GM12878 (cell line): ENCODE measurements around the gene ADD2. TPM values are rescaled to one million over a fixed set of nuclear protein-coding genes. Genes with fewer than 3 reads are reported as not detected.

Source experiments
- ATAC-seq: fragments of 200-7000 bp; cut with Tn5 transposase; 3 replicates; pipeline ENCODE4 v1.9.1; 2020; ENCODE audit warnings: mild to moderate bottlenecking, moderate library complexity
- BruUV-seq: library from RNA; stranded (reverse); fragments of 400-500 nt; replicated peaks from 2 replicates; lab custom pipeline; 2021; lab: Mats Ljungman, UMichigan
- CTCF ChIA-PET: fragments of 300-600 bp; sonication (Branson Sonifier 250); formaldehyde crosslinking; extraction: SDS; loops from one replicate; lab custom pipeline; 2021; ENCODE audit warnings: inconsistent platforms; lab: Yijun Ruan, JAX
- POLR2A ChIA-PET: fragments of 350-600 bp; formaldehyde crosslinking; extraction: SDS; loops from one replicate; lab custom pipeline; 2021; ENCODE audit warnings: inconsistent platforms; lab: Charles Lee
- RAD21 ChIA-PET: fragments of 300-600 bp; sonication (Branson Sonifier 250); formaldehyde crosslinking; loops from one replicate; lab custom pipeline; 2023; ENCODE audit warnings: antibody characterized with exemption; ENCODE audit not compliant: unreplicated experiment; lab: Charles Lee
- SMC1A ChIA-PET: fragments of 300-600 bp; sonication (Branson Sonifier 250); formaldehyde crosslinking; loops from one replicate; lab custom pipeline; 2023; ENCODE audit not compliant: unreplicated experiment, uncharacterized antibody; lab: Charles Lee
- DNase-seq: peaks from one replicate; pipeline ENCODE4 v3.0.0-alpha.2; 2011; ENCODE audit warnings: low read depth, low spot score
- FAIRE-seq: peaks from 3 replicates; lab custom pipeline; 2011; peaks lifted over from hg19 to GRCh38; lab: Jason Lieb, UNC
- H2AFZ ChIP-seq: 2 replicates; pipeline ENCODE4 v1.6.0; 2011; ENCODE audit warnings: low read depth, low read length, control low read depth; ENCODE audit not compliant: control insufficient read depth
- H3K27ac ChIP-seq: 2 replicates; pipeline ENCODE4 v1.5.1; 2011; ENCODE audit warnings: control low read depth; ENCODE audit not compliant: control insufficient read depth, insufficient read depth
- H3K27me3 ChIP-seq, 2 experiments: replicated peaks in 1 of 2; 2 replicates each; pipeline versions ENCODE4 v1.6.0 to v1.6.1; 2011; ENCODE audit warnings: low read length in 1 of 2; ENCODE audit not compliant: control insufficient read depth in 2 of 2, insufficient read depth in 2 of 2
- H3K36me3 ChIP-seq, 2 experiments: 2 replicates each; pipeline ENCODE4 v1.5.1; 2011; ENCODE audit warnings: low read length in 1 of 2; ENCODE audit not compliant: control insufficient read depth in 2 of 2, insufficient read depth in 2 of 2
- H3K4me1 ChIP-seq: 2 replicates; pipeline ENCODE4 v1.6.1; 2011; ENCODE audit warnings: mild to moderate bottlenecking, low read length, moderate library complexity, mixed read lengths; ENCODE audit not compliant: control insufficient read depth, insufficient read depth
- H3K4me2 ChIP-seq: 2 replicates; pipeline ENCODE4 v1.6.0; 2011; ENCODE audit warnings: control low read depth; ENCODE audit not compliant: control insufficient read depth, insufficient read depth
- H3K4me3 ChIP-seq: fragments of 200-600 bp; sonication (generic); 2 replicates; pipeline ENCODE4 v1.5.1; 2016
- H3K79me2 ChIP-seq: 2 replicates; pipeline ENCODE4 v1.6.0; 2011; ENCODE audit warnings: low read length; ENCODE audit not compliant: control insufficient read depth, insufficient read depth
- H3K9ac ChIP-seq: 2 replicates; pipeline ENCODE4 v1.8.0; 2011; ENCODE audit warnings: low read length, control low read depth, mixed read lengths; ENCODE audit not compliant: control insufficient read depth, insufficient read depth
- H3K9me3 ChIP-seq: replicated peaks from 3 replicates; pipeline ENCODE4 v1.5.1; 2011; ENCODE audit warnings: mild to moderate bottlenecking, low read length; ENCODE audit not compliant: control insufficient read depth, insufficient read depth
- H4K20me1 ChIP-seq: 2 replicates; pipeline ENCODE4 v1.6.0; 2011; ENCODE audit not compliant: control insufficient read depth, insufficient read depth
- BHLHE40 ChIP-seq, 2 experiments: fragments of 450-650 bp in 1 of 2; IDR thresholded peaks; 2 replicates each; pipeline ENCODE4 v1.6.1; 2011 to 2017; ENCODE audit warnings: low read depth in 2 of 2, borderline replicate concordance in 1 of 2, improper control_type of control experiment in 1 of 2, low read length in 1 of 2, mild to moderate bottlenecking in 1 of 2
- CEBPB ChIP-seq, 2 experiments: fragments of 150-350 bp in 1 of 2; IDR thresholded peaks; 2 replicates each; pipeline ENCODE4 v1.6.1; 2012 to 2014; ENCODE audit warnings: low read depth in 2 of 2, low read length in 2 of 2, borderline replicate concordance in 1 of 2, inconsistent platforms in 1 of 2
- IKZF1 ChIP-seq: fragments of 450-650 bp; conservative IDR thresholded peaks from 2 replicates; pipeline ENCODE4 v1.6.1; 2017; ENCODE audit warnings: antibody characterized with exemption, mild to moderate bottlenecking
- WGBS: methylation state at CpG from one replicate; pipeline ENCODE4 v1.1.6; 2016; ENCODE audit warnings: low lambda C conversion rate; ENCODE audit not compliant: insufficient replicate concordance, insufficient coverage; ENCODE audit errors: missing lambda C conversion rate; 5-methylcytosine and 5-hydroxymethylcytosine counted together
- in situ Hi-C: fragments of 300-500 bp; cut with MboI; formaldehyde crosslinking; loops from 9 replicates; pipeline ENCODE4 v1.14.3; 2018; ENCODE audit warnings: mixed read lengths
- intact Hi-C: fragments of 100-400 bp; cut with micrococcal nuclease; formaldehyde crosslinking; loops from one replicate; pipeline ENCODE4 v1.14.2; 2022; ENCODE audit not compliant: unreplicated experiment
- polyA plus RNA-seq, 11 experiments: library from polyadenylated mRNA; depleted of rRNA in 4 of 11; unstranded in 6 of 11; stranded (reverse) in 5 of 11; fragments of >200 nt; fragmentation: Nextera tagmentation in 4 of 11; fragmentation: Illumina TruSeq in 1 of 11; extraction: Ambion mirVana in 4 of 11; extraction: Trizol in 1 of 11; gene quantifications; 1 replicate in 1 of 11; 2 replicates in 10 of 11; pipeline versions ENCODE4 v1.2.1 to v1.2.3, GENCODE V29; 2011 to 2016; ENCODE audit warnings: inconsistent platforms in 2 of 11, missing spikeins in 2 of 11, low read depth in 1 of 11
- total RNA-seq, 4 experiments: library from RNA; depleted of rRNA in 3 of 4; stranded (reverse); fragments of >200 nt in 3 of 4; fragmentation: Illumina TruSeq in 1 of 4; extraction: Trizol in 1 of 4; gene quantifications; 2 replicates each; pipeline versions ENCODE4 v1.2.1 to v1.2.3, GENCODE V29; 2013 to 2021
- TF ChIP-seq, protein P1 (sequence below): fragments of 450-650 bp; IDR thresholded peaks from 2 replicates; pipeline ENCODE4 v1.6.1; 2017; ENCODE audit warnings: low read depth, mild to moderate bottlenecking, moderate library complexity
- TF ChIP-seq, protein P2 (sequence below): fragments of 450-650 bp; conservative IDR thresholded peaks from 2 replicates; pipeline ENCODE4 v1.6.1; 2017; ENCODE audit warnings: mild to moderate bottlenecking, moderate library complexity

The ADD2 gene
- total and polyA plus RNA-seq, 10 of the 15 experiments (the other 5 are each of a cell fraction or from before 2014, with no cell fraction given) = 0.05 to 0.13 (median 0.08) TPM; not detected in 7

DNA sequence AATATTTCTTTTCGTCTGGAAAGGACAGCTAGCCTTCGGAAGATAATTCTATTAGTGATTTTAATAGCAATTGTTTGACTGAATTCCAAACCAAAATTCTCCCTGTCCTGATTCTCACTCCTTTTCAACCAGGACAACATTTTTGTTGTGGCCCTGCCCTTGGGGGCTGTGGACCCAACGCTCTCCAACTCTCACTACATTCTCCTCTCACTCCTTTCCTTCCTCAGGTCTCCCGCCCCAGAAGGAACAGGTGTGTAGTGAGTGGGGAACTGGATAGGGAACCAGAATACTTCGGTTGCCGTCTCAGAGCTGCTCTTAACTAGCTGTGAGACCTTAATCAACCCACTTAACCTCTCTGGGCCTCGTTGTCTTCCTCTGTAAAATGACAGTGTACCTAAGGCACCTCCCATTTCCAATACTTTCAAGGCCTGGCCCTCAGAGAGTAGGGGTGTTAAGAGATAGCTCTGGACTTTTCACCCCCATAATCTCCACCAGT is 638 bp upstream of the ADD2 start (continued):
- TF ChIP-seq, protein P1, sequence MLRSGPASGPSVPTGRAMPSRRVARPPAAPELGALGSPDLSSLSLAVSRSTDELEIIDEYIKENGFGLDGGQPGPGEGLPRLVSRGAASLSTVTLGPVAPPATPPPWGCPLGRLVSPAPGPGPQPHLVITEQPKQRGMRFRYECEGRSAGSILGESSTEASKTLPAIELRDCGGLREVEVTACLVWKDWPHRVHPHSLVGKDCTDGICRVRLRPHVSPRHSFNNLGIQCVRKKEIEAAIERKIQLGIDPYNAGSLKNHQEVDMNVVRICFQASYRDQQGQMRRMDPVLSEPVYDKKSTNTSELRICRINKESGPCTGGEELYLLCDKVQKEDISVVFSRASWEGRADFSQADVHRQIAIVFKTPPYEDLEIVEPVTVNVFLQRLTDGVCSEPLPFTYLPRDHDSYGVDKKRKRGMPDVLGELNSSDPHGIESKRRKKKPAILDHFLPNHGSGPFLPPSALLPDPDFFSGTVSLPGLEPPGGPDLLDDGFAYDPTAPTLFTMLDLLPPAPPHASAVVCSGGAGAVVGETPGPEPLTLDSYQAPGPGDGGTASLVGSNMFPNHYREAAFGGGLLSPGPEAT = no peak
- no peak for TF ChIP-seq CEBPB (IDR thresholded peaks at IDR 0.05; ENCODE audit: borderline replicate concordance in 1 of 2, low read depth in 2 of 2, low read length in 2 of 2)
- TF ChIP-seq, protein P2, sequence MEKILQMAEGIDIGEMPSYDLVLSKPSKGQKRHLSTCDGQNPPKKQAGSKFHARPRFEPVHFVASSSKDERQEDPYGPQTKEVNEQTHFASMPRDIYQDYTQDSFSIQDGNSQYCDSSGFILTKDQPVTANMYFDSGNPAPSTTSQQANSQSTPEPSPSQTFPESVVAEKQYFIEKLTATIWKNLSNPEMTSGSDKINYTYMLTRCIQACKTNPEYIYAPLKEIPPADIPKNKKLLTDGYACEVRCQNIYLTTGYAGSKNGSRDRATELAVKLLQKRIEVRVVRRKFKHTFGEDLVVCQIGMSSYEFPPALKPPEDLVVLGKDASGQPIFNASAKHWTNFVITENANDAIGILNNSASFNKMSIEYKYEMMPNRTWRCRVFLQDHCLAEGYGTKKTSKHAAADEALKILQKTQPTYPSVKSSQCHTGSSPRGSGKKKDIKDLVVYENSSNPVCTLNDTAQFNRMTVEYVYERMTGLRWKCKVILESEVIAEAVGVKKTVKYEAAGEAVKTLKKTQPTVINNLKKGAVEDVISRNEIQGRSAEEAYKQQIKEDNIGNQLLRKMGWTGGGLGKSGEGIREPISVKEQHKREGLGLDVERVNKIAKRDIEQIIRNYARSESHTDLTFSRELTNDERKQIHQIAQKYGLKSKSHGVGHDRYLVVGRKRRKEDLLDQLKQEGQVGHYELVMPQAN = no peak
- TF ChIP-seq, all 136 proteins: peak for 0

GRCh38 chr2:70767079-70767698 is 811 bp downstream of the ADD2 start:
- intact Hi-C loops (no loop called here), in situ Hi-C loops (no loop called here)
- peak overlapping the region; percentile 44; the same call in 1 of the 2 replicates for H3K4me3 ChIP-seq
- no peaks in the 10 kb centered on the region for H3K9me3 ChIP-seq
- TF ChIP-seq BHLHE40 (IDR thresholded peaks at IDR 0.05; ENCODE audit: borderline replicate concordance in 1 of 2, low read depth in 2 of 2, low read length in 1 of 2) = peak; percentile 60 to 86; a peak in 3 of 4 replicates
- no peak for TF ChIP-seq IKZF1
- ChIA-PET CTCF (no interaction called here), SMC1A (no interaction called here), RAD21 (no interaction called here), POLR2A (no interaction called here)
- no peak for DNase-seq
- H4K20me1 ChIP-seq = 0 out of 2 replicates have a peak, but pooled peaks cover 3% of the 10 kb centered on the region
- H3K27ac ChIP-seq = no peak overlapping the region
- H3K9ac ChIP-seq = no peak overlapping the region
- no TSS peak for BruUV-seq
- no peaks in the 10 kb centered on the region for H3K36me3 ChIP-seq
- peak overlapping the region; percentile 67 for H3K4me2 ChIP-seq
- no peak for FAIRE-seq
- H3K79me2 ChIP-seq = no peaks in the 10 kb centered on the region
- 10% methylated on average over 30 of the region's 51 CpGs for WGBS
- peak; percentile 46 for ATAC-seq
- no peak overlapping the region for H2AFZ ChIP-seq
- H3K27me3 ChIP-seq = peaks cover 6 to 8% of the 10 kb centered on the region in 2 experiments; a peak in 2 of 4 replicates
- peaks cover 5% of the 10 kb centered on the region for H3K4me1 ChIP-seq
